GM12875 (cell line): ENCODE measurements around the gene FOXJ1.

Source experiments
- H3K4me3 ChIP-seq: one replicate; pipeline ENCODE4 v1.5.1; 2011; ENCODE audit warnings: low read depth, low read length, control low read depth
- TF ChIP-seq, protein P1 (sequence below): IDR thresholded peaks from 2 replicates; pipeline ENCODE4 v1.5.1; 2011; ENCODE audit warnings: low read depth, mild to moderate bottlenecking, control low read depth, inconsistent platforms, low read length, moderate library complexity, borderline replicate concordance; ENCODE audit not compliant: insufficient read depth

FOXJ1 gene

DNA sequence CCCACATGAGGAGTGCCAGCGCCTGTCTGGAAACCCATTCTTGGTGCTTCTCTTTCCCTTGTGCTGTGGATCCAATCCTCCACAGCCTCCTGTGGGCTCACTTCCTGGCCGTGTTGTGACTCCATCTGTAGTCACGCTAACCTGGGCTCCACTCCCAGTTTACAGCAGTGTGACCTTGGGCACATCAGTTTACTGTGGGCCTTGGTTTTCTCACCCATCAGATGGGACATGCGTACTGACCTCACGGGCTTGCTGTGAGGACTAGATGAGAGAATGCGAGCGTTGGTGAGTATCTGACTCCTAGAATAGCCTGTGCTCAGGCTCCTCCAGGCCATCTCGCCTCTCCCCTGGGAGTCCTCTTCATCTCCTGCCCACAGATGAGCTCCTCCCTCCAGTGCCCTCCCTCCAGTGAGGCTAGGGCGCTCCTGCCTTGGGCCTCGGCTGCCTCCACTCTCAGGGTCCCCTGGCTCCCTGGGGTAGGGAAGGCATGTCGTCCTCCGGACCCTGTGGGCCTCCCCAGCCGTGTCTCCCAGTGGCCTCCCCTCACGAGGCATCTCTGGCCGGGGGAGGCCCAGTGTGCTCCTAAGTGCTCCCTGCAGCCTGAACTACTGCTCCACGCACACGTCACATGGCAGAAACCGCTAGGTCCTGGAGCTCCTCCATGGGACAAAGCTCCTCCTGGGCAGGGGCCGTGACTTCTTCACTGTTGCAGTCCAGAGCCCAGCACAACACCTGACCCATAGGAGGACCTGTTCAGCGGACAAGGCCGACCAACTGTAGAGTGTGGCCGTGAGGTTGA lies 5.2 kb upstream of the FOXJ1 start:
- TF ChIP-seq, protein P1, sequence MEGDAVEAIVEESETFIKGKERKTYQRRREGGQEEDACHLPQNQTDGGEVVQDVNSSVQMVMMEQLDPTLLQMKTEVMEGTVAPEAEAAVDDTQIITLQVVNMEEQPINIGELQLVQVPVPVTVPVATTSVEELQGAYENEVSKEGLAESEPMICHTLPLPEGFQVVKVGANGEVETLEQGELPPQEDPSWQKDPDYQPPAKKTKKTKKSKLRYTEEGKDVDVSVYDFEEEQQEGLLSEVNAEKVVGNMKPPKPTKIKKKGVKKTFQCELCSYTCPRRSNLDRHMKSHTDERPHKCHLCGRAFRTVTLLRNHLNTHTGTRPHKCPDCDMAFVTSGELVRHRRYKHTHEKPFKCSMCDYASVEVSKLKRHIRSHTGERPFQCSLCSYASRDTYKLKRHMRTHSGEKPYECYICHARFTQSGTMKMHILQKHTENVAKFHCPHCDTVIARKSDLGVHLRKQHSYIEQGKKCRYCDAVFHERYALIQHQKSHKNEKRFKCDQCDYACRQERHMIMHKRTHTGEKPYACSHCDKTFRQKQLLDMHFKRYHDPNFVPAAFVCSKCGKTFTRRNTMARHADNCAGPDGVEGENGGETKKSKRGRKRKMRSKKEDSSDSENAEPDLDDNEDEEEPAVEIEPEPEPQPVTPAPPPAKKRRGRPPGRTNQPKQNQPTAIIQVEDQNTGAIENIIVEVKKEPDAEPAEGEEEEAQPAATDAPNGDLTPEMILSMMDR: no peak

DNA sequence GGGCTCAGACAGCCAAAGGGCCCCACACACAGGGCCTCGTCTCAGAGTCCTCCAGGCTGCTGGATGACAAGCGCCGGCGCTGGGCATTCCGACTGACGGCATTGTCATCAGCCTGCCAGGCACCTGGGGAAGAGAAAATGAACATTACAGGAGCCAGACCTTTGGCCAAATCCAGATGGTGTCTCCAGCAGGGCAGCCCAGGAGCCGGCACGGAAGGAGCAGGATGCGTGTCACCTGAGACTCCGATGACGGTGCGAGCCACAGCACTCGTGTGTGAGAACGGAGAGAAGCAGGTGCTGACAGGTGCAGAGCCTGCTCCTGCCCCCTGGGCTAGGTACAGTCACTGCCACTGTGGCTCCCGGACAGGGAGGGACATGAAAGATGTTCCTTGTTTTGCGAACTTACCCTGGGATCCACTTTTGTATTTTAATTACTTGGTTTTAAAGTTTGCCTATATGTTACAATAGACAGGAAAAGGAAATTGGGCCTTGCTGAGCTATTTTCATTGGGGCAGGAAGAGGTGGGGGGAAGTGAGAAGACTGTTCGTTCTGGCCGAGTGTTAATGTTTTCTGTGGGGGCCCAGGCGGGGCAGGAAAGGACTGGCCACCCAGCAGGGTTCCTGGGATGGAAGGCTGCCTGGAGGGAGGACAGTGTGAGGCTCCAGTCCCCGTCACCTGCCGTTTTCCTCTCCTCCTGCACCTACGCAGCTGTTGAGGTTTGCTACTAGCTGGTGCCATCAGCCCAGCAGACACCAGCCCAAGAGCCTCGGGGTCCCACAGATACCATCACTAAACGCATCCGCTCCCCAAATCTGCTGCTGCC lies 4.4 kb upstream of the FOXJ1 start:
- TF ChIP-seq, protein P1: no peak
- no peak overlapping the region for H3K4me3 ChIP-seq

More for the DNA sequence above, 5.2 kb upstream of the FOXJ1 start:
- no peak overlapping the region for H3K4me3 ChIP-seq

DNA sequence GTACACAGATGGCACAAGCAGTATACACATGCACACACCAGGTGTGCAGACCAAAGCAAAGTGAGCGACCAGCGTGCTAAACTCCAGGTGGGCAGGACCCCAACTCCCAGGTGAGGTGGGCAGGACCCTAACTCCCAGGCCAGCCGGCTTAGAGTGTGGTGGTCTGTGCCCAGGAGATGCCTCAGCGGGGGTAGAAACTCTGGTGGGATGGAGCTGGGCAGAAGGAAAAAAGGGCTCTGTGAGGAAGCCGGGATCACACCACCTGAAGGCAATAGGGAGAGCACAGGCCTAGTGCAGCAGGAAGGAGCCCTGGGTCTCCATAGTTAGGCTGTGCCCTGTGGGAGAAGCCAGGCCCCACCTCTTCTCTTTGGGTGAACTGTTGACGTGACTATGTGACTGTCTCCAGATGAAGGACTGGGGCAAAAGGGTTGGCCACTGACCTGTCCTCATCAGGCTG lies 1.6 kb upstream of the FOXJ1 start:
- H3K4me3 ChIP-seq: no peak overlapping the region
- TF ChIP-seq, protein P1: no peak

DNA sequence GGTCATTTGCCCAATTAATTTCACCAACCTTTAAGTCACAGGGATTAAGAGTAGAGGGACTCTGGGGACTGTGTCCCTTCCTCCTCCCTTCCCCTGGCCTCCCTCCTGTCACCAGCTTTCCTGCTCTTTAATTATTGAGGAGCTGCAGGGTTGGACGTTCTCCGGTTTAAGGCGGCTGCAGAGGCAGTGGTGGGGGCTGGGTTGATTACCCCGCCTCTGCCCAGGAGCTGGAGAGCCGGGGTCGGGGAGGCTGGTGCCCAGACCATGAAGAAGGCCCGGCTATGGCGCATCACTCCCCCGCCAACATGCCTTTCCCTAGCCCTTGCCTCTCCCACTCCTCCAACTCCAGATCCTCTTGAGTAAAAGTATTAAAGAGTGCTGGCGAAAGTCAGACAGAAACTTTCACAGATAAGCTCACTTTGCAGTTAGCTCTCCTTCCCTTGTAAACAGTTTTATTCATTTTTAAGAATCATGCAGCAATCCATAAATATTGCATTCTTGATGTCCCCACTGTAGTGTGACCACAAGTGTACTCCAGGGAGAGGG lies 1.1 kb upstream of the FOXJ1 start:
- H3K4me3 ChIP-seq: no peak overlapping the region
- TF ChIP-seq, protein P1: no peak

DNA sequence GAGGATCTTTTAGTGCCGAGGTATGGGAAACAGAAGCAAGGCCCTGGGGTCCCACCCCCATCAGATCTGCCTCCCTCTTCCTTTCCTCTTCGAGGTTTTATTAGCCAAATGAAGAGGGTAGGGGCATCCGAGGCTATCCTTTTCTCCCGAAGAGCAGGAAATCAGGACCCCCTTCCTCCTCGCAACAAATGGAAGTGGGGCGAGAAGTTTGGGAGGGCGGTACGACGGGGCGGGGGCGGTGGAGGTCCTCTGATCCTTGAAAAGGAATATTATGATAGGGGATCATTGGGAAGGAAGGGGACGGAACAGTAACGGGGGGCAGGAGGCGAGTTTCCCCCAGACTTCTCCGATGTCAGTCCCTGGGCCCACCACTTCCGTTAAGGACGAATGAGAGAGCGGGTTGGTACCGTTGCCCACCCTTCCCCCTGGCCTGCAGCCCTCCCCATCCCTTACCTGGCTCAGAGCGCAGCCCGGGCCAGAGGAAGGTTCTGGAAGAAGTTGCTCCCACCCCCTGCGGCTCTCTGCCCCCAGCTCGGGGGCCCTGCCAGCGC lies 309 bp downstream of the FOXJ1 start:
- H3K4me3 ChIP-seq: no peak overlapping the region
- TF ChIP-seq, protein P1: no peak

DNA sequence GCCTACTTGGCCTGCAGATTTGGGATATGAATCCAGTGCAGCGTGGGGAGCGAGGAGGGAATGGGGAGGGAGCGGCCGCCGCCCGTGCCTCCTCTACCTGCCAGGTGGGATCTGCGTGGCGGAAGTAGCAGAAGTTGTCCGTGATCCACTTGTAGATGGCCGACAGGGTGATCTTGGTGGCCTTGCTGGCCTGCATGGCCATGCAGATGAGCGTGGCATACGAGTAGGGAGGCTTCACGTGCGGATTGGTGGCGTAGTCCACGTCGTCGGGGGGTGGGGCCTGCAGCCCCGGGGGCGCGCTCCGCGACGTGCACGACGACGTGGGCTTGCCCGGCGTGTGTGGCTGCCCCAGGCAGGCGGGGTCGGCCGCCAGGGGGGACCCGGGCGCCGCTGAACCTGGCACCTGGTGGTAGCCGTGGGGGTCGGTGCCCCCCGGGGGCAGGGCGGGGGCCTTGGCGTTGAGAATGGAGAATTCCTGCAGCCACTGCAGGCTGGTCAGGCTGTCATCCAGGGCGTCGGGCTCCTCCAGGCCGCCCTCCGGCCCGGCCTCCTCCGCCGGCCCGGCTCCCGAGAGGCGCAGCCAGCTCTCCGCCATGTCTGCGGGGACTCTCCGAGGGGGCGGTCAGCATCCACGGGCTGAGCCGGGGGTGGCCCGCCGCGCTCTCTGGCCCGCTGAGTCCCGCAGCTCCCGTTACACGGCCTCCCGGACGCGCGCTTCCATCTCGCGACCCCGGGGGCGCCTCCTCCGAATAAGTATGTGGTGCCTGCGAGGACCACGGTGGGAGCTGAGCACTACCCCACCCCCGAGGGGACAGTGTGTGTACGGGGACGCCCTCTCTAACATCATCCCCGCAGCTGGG lies 1.0 kb downstream of the FOXJ1 start:
- no peak overlapping the region for H3K4me3 ChIP-seq

More for the DNA sequence above, 1.0 kb downstream of the FOXJ1 start:
- TF ChIP-seq, protein P1: 0 out of 2 replicates have a peak, but pooled peaks have one; percentile 18
